BLaER1 treated with 17β-estradiol and CSF1 and Interleukin-3, amounts not matched to agents 10 nM and 100 nM (cell line): ENCODE results near the gene POLR3E.

Source experiments
- H3K27ac ChIP-seq, 11 experiments: shearing (Covaris generic); formaldehyde crosslinking; 2 replicates each; pipeline ENCODE4 v1.8.1; 2022
- H3K27me3 ChIP-seq, 11 experiments: shearing (Covaris generic); formaldehyde crosslinking; 2 replicates each; pipeline ENCODE4 v1.8.1; 2022
- H3K36me3 ChIP-seq, 11 experiments: shearing (Covaris generic); formaldehyde crosslinking; 2 replicates each; pipeline ENCODE4 v1.8.1; 2022
- H3K4me1 ChIP-seq, 10 experiments: shearing (Covaris generic); formaldehyde crosslinking; 2 replicates each; pipeline ENCODE4 v1.8.1; 2022
- H3K4me2 ChIP-seq, 11 experiments: shearing (Covaris generic); formaldehyde crosslinking; 2 replicates each; pipeline ENCODE4 v1.8.1; 2022
- H3K4me3 ChIP-seq, 10 experiments: shearing (Covaris generic); formaldehyde crosslinking; 2 replicates each; pipeline ENCODE4 v1.8.1; 2022
- H3K9ac ChIP-seq, 11 experiments: shearing (Covaris generic); formaldehyde crosslinking; 2 replicates each; pipeline ENCODE4 v1.8.1; 2022
- H3K9me3 ChIP-seq, 11 experiments: shearing (Covaris generic); formaldehyde crosslinking; replicated peaks in 1 of 11; 2 replicates each; pipeline ENCODE4 v1.8.1; 2022
- H4K20me1 ChIP-seq, 11 experiments: shearing (Covaris generic); formaldehyde crosslinking; 2 replicates each; pipeline ENCODE4 v1.8.1; 2022
- Cebpa-rat ChIP-seq, 11 experiments: shearing (Covaris generic); IDR thresholded peaks; 2 replicates each; pipeline ENCODE4 v1.8.1; 2022

POLR3E gene

GRCh38 chr16:22297114-22297870, at the start of gene POLR3E:
POLR3E (plus strand) TSS chr16:22297409; CDS start chr16:22302969, 5,560 bp downstream.
- no peaks in the 10 kb centered on the region for H3K9me3 ChIP-seq
- peak within 1 kb of the TSS; percentile 81 to 92 (median 91) for H3K27ac ChIP-seq
- H4K20me1 ChIP-seq = peaks cover 37 to 50% (median 48%) of the 10 kb centered on the region in 11 experiments; a peak in 21 of 22 replicates
- H3K4me2 ChIP-seq = peak within 1 kb of the TSS; percentile 72 to 91 (median 86)
- peaks cover 8 to 27% (median 18%) of the 10 kb centered on the region in 11 experiments; a peak in 21 of 22 replicates for H3K36me3 ChIP-seq
- no peaks in the 10 kb centered on the region for H3K27me3 ChIP-seq
- TF ChIP-seq Cebpa-rat (IDR thresholded peaks at IDR 0.05) = no peak
- H3K9ac ChIP-seq = peak within 1 kb of the TSS; percentile 84 to 98 (median 93)
- peak within 1 kb of the TSS; percentile 85 to 100 (median 94) for H3K4me3 ChIP-seq
- peaks cover 26 to 41% (median 32%) of the 10 kb centered on the region in 10 experiments for H3K4me1 ChIP-seq

GRCh38 chr16:22250522-22250921, 46.7 kb upstream of the POLR3E start:
- H3K27ac ChIP-seq = no peak overlapping the region
- H3K4me1 ChIP-seq = peaks cover 0 to 17% (median 7%) of the 10 kb centered on the region in 10 experiments; a peak in 12 of 20 replicates
- H3K4me2 ChIP-seq = no peak overlapping the region
- H4K20me1 ChIP-seq = peaks cover 0 to 12% (median 0%) of the 10 kb centered on the region in 11 experiments; a peak in 1 of 22 replicates
- no peaks in the 10 kb centered on the region for H3K27me3 ChIP-seq
- no peak overlapping the region for H3K9ac ChIP-seq
- no peak for TF ChIP-seq Cebpa-rat (IDR thresholded peaks at IDR 0.05)
- H3K9me3 ChIP-seq = peaks cover 8 to 20% (median 15%) of the 10 kb centered on the region in 11 experiments
- no peak overlapping the region for H3K4me3 ChIP-seq
- peaks cover 73 to 100% (median 96%) of the 10 kb centered on the region in 11 experiments for H3K36me3 ChIP-seq

GRCh38 chr16:22252317-22252716, 44.9 kb upstream of the POLR3E start:
- peaks cover 9 to 23% (median 17%) of the 10 kb centered on the region in 11 experiments for H3K9me3 ChIP-seq
- H4K20me1 ChIP-seq = peaks cover 0 to 10% (median 0%) of the 10 kb centered on the region in 11 experiments; a peak in 1 of 22 replicates
- TF ChIP-seq Cebpa-rat (IDR thresholded peaks at IDR 0.05) = no peak
- no peak overlapping the region for H3K27ac ChIP-seq
- H3K27me3 ChIP-seq = no peaks in the 10 kb centered on the region
- no peak overlapping the region for H3K9ac ChIP-seq
- peaks cover 73 to 100% (median 99%) of the 10 kb centered on the region in 11 experiments for H3K36me3 ChIP-seq
- H3K4me1 ChIP-seq = peaks cover 0 to 17% (median 7%) of the 10 kb centered on the region in 10 experiments; a peak in 12 of 20 replicates
- peak overlapping the region in 1 of 11 experiments; percentile 44; a peak in 1 of 22 replicates for H3K4me2 ChIP-seq
- H3K4me3 ChIP-seq = no peak overlapping the region

- Histone ChIP-seq H3K4me1 (peaks cover 0 to 17% (median 7%) of the 10 kb centered on the region in 10 experiments; a peak in 12 of 20 replicates), H3K4me3 (no peak overlapping the region), H4K20me1 (peaks cover 0 to 5% (median 0%) of the 10 kb centered on the region in 11 experiments; a peak in 1 of 22 replicates), H3K27me3 (no peaks in the 10 kb centered on the region), H3K36me3 (peaks cover 78 to 100% (median 99%) of the 10 kb centered on the region in 11 experiments), H3K9me3 (peaks cover 9 to 23% (median 18%) of the 10 kb centered on the region in 11 experiments), H3K4me2 (peak overlapping the region in 8 of 11 experiments; percentile 4 to 57 (median 46); a peak in 13 of 22 replicates), H3K27ac (no peak overlapping the region), H3K9ac (no peak overlapping the region)
- no peak for TF ChIP-seq Cebpa-rat (IDR thresholded peaks at IDR 0.05)
Measured at GRCh38 chr16:22253272-22253671, 43.9 kb upstream of the POLR3E start.

- peaks cover 23 to 38% (median 32%) of the 10 kb centered on the region in 11 experiments for H3K9me3 ChIP-seq
- H3K27me3 ChIP-seq = no peaks in the 10 kb centered on the region
- no peak overlapping the region for H3K27ac ChIP-seq
- H4K20me1 ChIP-seq = 0 out of 22 replicates have a peak, but pooled peaks cover 0 to 3% (median 0%) of the 10 kb centered on the region in 11 experiments
- peaks cover 89 to 100% (median 99%) of the 10 kb centered on the region in 11 experiments for H3K36me3 ChIP-seq
- no peak for TF ChIP-seq Cebpa-rat (IDR thresholded peaks at IDR 0.05)
- no peak overlapping the region for H3K9ac ChIP-seq
- peaks cover 0 to 17% (median 7%) of the 10 kb centered on the region in 10 experiments; a peak in 12 of 20 replicates for H3K4me1 ChIP-seq
- H3K4me2 ChIP-seq = no peak overlapping the region
- no peak overlapping the region for H3K4me3 ChIP-seq
Measured at GRCh38 chr16:22255335-22255734, 41.9 kb upstream of the POLR3E start.

GRCh38 chr16:22257440-22257839, 39.8 kb upstream of the POLR3E start:
- Histone ChIP-seq H3K4me1 (peaks cover 0 to 16% (median 7%) of the 10 kb centered on the region in 10 experiments; a peak in 12 of 20 replicates), H3K27ac (no peak overlapping the region), H3K9ac (no peak overlapping the region), H3K4me3 (no peak overlapping the region), H4K20me1 (0 out of 22 replicates have a peak, but pooled peaks cover 0 to 3% (median 0%) of the 10 kb centered on the region in 11 experiments), H3K4me2 (no peak overlapping the region), H3K9me3 (peaks cover 27 to 42% (median 35%) of the 10 kb centered on the region in 11 experiments), H3K36me3 (peaks cover 86 to 100% (median 99%) of the 10 kb centered on the region in 11 experiments), H3K27me3 (no peaks in the 10 kb centered on the region)
- no peak for TF ChIP-seq Cebpa-rat (IDR thresholded peaks at IDR 0.05)

GRCh38 chr16:22260490-22260889, 36.7 kb upstream of the POLR3E start:
- Histone ChIP-seq H3K36me3 (peaks cover 69 to 100% (median 95%) of the 10 kb centered on the region in 11 experiments), H3K4me1 (no peaks in the 10 kb centered on the region), H4K20me1 (no peaks in the 10 kb centered on the region), H3K9me3 (peaks cover 11 to 28% (median 20%) of the 10 kb centered on the region in 11 experiments), H3K4me3 (no peak overlapping the region), H3K27ac (no peak overlapping the region), H3K9ac (no peak overlapping the region), H3K27me3 (no peaks in the 10 kb centered on the region), H3K4me2 (no peak overlapping the region)
- no peak for TF ChIP-seq Cebpa-rat (IDR thresholded peaks at IDR 0.05)

GRCh38 chr16:22262460-22262859, 34.7 kb upstream of the POLR3E start:
- Histone ChIP-seq H4K20me1 (no peaks in the 10 kb centered on the region), H3K4me1 (no peaks in the 10 kb centered on the region), H3K27ac (no peak overlapping the region), H3K9ac (no peak overlapping the region), H3K4me3 (no peak overlapping the region), H3K36me3 (peaks cover 65 to 100% (median 95%) of the 10 kb centered on the region in 11 experiments), H3K9me3 (peaks cover 9 to 25% (median 17%) of the 10 kb centered on the region in 11 experiments; a peak in 21 of 22 replicates), H3K27me3 (no peaks in the 10 kb centered on the region), H3K4me2 (no peak overlapping the region)
- no peak for TF ChIP-seq Cebpa-rat (IDR thresholded peaks at IDR 0.05)

GRCh38 chr16:22264786-22265185, 32.4 kb upstream of the POLR3E start:
- TF ChIP-seq Cebpa-rat (IDR thresholded peaks at IDR 0.05) = no peak
- peaks cover 53 to 100% (median 95%) of the 10 kb centered on the region in 11 experiments for H3K36me3 ChIP-seq
- no peaks in the 10 kb centered on the region for H4K20me1 ChIP-seq
- H3K4me1 ChIP-seq = no peaks in the 10 kb centered on the region
- no peaks in the 10 kb centered on the region for H3K27me3 ChIP-seq
- H3K9ac ChIP-seq = no peak overlapping the region
- no peak overlapping the region for H3K27ac ChIP-seq
- peaks cover 4 to 13% (median 10%) of the 10 kb centered on the region in 11 experiments; a peak in 20 of 22 replicates for H3K9me3 ChIP-seq
- H3K4me2 ChIP-seq = no peak overlapping the region
- H3K4me3 ChIP-seq = no peak overlapping the region
